ENCODE data around the gene TIMM22. TPM values are rescaled to one million over a fixed set of nuclear protein-coding genes. Genes with fewer than 3 reads are reported as not detected.
"Not testable (repeated sequence)": the region's sequence is repeated elsewhere in the genome, so short reads cannot be mapped to it uniquely, and the experiment has no call there.

Gene TIMM22
- total RNA-seq, 1 donor from 2014 or later = 9.3 TPM

DNA sequence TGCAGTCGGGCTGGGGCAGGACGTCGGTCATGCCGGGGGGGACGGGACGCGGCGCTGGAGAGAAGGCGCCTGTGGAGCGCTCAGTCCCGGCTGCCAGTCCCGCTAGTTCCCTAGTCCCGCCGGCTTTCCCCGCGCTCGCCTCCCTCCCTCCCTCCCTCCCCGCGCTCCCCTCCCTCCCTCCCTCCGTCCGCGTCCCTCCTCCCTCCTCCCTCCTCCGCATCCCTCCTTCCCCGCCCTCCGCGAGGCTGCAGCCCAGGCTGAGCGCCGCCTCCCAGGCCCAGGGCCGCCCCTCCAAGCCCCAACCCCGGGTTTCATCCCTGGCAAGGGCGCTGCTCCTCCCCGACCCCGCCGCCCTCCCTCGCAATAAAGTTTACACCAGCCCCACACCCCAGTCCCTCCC is 34.8 kb downstream of the TIMM22 start:
- ATAC-seq = peak; percentile 74
- DNase-seq (ENCODE audit: low spot score) = peak; percentile 85
- intact Hi-C loops (cut with DNase I) = no loop called here

- intact Hi-C loops (cut with DNase I) = no loop called here
- ATAC-seq (no peak), DNase-seq (ENCODE audit: low spot score) (no peak)
Measured at GRCh38 chr17:1032391-1032790, 35.5 kb downstream of the TIMM22 start.

GRCh38 chr17:1033503-1033902 is 36.6 kb downstream of the TIMM22 start:
- ATAC-seq (no peak), DNase-seq (ENCODE audit: low spot score) (no peak)
- intact Hi-C loops (cut with DNase I) = no loop called here

DNA sequence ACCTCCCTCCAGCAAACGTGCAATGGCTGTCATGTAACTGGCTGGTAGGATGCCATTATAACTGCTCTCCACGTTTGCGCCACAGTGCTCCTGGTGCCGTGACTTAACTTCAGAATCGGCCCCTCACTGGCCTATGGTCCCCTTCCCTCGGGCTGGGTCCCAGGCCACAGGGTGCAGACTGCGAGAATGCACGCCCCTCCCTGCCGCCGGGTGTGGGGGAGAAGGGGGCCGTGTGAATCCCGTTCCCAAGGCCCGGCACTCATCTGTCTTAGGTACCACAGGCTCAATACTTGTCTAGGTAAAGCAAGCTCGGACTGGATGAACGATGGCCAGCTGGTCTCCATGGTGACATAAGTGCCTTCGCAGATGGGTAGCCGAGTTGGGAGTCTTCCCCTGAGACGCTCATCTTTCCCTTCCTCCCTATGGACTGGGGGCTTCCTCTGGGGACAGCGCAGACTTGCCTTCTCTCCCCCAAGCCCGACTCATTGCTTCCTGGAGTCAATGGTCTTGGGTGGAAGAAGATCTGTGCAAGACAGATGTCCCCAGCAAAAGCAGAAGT is 37.8 kb downstream of the TIMM22 start:
- DNase-seq (ENCODE audit: low spot score) (no peak), ATAC-seq (no peak)
- intact Hi-C loops (cut with DNase I) = no loop called here

- DNase-seq (ENCODE audit: low spot score) = no peak
- ATAC-seq = no peak
- intact Hi-C loops (cut with DNase I) = no loop called here
Measured at GRCh38 chr17:1035546-1036170, 38.7 kb downstream of the TIMM22 start.

GRCh38 chr17:1036171-1036844 is 39.4 kb downstream of the TIMM22 start:
- intact Hi-C loops (cut with DNase I) = no loop called here
- no peak for DNase-seq (ENCODE audit: low spot score)

DNA sequence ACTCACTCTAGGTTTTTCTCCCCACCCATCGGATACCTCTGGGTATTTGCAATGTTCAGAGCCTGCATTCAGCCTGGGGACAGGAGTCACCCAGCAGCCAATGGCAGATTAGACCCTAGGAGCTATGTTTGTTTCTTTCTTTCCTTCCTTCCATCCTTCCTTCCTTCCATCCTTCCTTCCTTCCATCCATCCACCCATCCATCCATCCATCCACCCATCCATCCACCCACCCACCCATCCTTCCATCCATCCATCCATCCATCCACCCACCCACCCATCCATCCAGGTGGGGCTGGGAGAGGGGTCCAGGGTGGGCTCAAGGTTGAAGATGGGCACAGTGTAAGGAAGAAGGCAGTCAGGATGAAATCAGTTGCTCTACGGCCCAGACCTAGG is 39.9 kb downstream of the TIMM22 start:
- ATAC-seq = no peak
- intact Hi-C loops (cut with DNase I) = no loop called here
- DNase-seq (ENCODE audit: low spot score) = no peak

More at GRCh38 chr17:1036171-1036844, 39.4 kb downstream of the TIMM22 start:
- ATAC-seq = no peak

- no peak for ATAC-seq
- intact Hi-C loops (cut with DNase I) = no loop called here
- no peak for DNase-seq (ENCODE audit: low spot score)
Measured at GRCh38 chr17:1037238-1037879, 40.4 kb downstream of the TIMM22 start.

DNA sequence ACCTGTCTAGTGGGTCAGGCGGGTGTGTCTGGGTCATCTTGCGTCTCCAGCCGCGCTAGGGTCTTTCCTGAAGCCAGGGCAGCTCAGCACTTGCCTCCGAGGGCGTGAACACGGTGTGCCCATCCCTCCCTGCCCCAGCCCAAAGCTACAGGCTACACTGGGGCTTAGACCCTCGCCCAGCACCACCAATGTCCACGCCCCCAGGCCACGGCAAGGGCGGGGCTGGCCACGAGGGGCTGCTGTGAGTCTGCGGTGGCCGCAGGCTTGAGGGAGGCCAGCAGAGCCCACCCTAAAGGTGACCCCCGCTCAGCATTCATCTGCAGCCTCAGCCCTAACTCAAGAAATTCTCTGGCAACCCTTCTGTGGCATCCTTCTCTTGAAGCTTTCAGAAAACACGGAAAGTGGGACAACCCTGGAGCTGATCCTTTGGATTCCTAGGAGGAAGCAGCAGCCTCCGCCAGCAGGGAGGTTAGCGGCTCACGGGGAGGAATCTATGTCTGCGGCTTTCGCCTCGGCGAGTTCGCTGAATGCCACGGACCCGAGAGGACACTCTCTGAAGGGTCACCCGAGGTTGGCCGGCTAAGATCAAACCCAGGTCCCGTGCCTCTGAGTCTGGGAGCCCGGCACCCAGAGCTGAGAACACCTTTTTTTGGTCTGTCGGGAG is 41.7 kb downstream of the TIMM22 start:
- ATAC-seq = no peak
- intact Hi-C loops (cut with DNase I) = no loop called here
- no peak for DNase-seq (ENCODE audit: low spot score)

- intact Hi-C loops (cut with DNase I) = no loop called here
- no peak for DNase-seq (ENCODE audit: low spot score)
- ATAC-seq = peak; percentile 0
Measured at GRCh38 chr17:1039123-1039507, 42.2 kb downstream of the TIMM22 start.

DNA sequence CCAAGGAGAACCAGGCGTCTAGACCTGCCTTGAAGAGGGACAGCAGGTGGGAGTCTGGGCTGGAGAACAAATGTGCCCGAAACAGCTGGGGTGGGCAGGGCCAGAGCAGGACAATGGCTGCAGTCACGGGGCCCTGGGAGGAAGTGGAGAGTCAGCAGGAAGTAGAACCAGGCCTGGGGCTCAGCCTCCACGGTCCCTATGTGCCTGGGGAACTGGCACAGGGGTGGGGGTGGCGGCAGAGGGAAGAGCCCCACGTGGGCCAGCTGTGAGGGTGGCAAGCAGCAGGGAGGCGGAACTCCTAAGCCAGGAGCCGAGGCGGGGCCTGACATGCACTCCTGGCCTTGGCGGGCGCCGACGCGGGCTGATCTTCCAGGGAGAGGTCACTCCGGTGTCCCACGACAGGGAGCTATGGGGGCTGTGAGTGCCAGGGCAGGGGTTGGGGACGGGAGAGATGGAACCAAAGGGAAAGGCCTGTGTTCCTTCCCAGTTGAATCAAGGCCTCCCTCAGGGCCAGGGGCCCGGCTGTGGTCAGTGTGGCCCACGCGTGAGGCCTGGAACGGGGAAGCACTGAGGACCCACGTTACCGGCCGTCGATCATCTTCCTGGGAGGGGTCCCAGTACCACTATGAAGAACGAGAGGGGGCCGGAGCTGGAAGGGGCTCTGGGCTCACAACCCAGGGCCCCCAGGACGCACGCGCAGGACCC is 42.7 kb downstream of the TIMM22 start:
- DNase-seq (ENCODE audit: low spot score) (peak; percentile 88), ATAC-seq (peak; percentile 90)
- intact Hi-C loops (cut with DNase I) = no loop called here

- DNase-seq (ENCODE audit: low spot score) (peak; percentile 81), ATAC-seq (peak; percentile 86)
- intact Hi-C loops (cut with DNase I) = no loop called here
Measured at GRCh38 chr17:1040216-1040600, 43.3 kb downstream of the TIMM22 start.

DNA sequence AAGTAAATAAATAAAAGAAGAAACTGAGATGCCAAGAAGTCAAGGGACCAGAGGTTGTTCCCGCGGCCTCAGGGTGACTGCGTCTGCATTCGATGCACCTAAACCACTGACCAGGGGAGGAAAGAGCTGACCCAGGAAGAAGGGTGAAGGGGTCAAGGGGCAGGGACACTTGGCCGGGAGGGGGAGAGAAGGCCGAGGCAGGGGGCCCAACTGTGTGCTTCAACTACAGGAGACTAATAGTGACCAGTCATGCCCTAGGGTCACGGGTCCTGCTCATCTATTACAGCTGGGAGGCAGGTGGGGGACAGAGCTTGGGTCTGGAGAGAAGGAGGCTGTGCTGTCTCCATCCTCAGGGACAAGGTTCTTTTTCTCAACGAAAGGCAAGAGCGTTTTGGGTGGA is 44.8 kb downstream of the TIMM22 start:
- intact Hi-C loops (cut with DNase I) = no loop called here
- DNase-seq (ENCODE audit: low spot score) = no peak
- ATAC-seq = no peak

- DNase-seq (ENCODE audit: low spot score) (no peak), ATAC-seq (no peak)
- intact Hi-C loops (cut with DNase I) = no loop called here
Measured at GRCh38 chr17:1042486-1042885, 45.6 kb downstream of the TIMM22 start.

DNA sequence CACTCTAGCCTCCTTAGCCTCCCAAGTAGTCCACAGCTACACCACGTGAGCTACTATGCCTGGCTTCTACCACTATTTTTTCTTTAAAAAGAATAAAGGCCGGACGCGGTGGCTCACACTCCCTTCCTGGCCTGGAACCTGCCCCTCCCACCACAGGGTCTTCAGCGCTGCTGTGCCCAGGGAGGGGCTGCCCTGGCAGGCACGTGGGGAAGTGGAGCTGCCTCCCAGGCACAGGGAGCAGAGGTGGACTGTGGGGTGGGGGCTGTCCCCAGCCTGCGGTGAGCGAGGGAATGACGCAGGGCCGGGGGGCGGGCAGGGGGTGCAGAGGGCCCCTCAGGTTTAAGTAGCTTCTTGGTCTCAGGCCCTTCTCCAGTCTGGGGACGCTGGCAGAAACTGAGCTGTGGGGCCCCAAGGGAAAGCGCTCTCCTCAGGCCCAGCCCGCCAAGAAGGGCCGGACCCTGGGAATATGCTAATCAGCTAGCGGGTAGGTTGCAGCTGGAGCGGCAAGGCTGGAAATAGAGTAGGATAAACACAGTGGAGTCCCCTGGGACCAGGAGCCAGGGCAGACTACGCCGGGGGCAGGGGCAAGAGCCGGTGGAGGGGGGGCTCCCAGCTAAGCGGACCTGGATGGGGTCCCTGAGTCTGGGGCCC is 46.8 kb downstream of the TIMM22 start:
- DNase-seq (ENCODE audit: low spot score) (no peak), ATAC-seq (peak; percentile 4)
- intact Hi-C loops (cut with DNase I) = no loop called here

DNA sequence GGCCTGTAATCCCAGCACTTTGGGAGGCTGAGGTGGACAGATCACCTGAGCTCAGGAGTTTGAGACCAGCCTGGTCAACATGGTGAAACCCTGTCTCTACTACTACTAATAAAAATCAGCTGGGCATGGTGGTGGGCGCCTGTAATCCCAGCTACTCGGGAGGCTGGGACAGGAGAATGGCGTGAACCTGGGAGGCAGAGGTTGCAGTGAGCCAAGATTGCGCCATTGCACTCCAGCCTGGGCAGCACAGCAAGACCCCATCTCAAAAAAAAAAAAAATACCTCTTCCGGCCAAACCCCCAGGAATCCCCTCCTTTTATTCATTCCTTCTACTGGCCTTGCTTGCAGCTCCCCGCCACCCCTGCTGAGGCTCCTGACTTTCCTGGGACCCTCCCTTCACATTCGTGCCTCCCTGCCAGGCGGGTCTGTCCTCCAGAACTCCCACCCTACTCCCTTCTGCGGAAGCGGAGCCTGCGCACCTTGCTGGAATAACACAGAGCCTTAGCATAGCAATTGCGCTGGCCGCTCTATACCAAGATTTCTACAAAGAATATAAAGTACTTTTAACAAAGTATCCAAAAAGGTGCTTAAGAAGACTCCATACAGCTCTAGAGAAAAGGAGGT is 47.6 kb downstream of the TIMM22 start:
- DNase-seq (ENCODE audit: low spot score); intact Hi-C loops (cut with DNase I); ATAC-seq: not testable (repeated sequence)

DNA sequence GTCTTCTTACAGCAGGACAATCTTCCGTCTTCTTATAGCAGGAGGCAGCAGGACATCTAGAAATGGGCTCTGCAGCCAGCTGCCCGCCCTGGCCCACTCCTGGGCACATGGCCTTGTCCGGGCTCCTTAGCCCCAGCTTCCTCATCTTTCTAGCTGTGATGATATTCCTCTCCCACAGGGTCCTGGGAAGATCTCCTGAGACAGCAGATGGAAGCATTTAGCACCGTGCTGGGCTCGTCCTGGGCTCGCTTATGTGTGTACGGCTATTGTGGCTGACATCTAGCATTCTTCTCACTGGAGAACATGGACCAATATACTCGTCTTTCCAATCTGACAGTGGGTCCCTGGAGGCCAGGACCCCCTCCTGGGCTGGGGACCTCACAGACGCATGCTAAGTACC is 48.5 kb downstream of the TIMM22 start:
- intact Hi-C loops (cut with DNase I) = no loop called here
- no peak for DNase-seq (ENCODE audit: low spot score)

GRCh38 chr17:1047177-1047878 is 50.4 kb downstream of the TIMM22 start:
- DNase-seq (ENCODE audit: low spot score) (no peak), ATAC-seq (no peak)
- intact Hi-C loops (cut with DNase I) = no loop called here

More for the DNA sequence above, 48.5 kb downstream of the TIMM22 start:
- no peak for ATAC-seq

Data from sciatic nerve (tissue), 2 donors.